Pulmonary artery endothelial cell (primary cell): Measurements from ENCODE around the gene XG. TPM values are rescaled to one million over a fixed set of nuclear protein-coding genes. Genes with fewer than 3 reads are reported as not detected.
A peak's percentile ranks its signal among the peaks of the same experiment; 100 is the strongest.
"Not testable (repeated sequence)": the region's sequence is repeated elsewhere in the genome, so short reads cannot be mapped to it uniquely, and the experiment has no call there.

ENCODE experiments used
- DNase-seq: peaks from one replicate; pipeline ENCODE4 v3.0.0-alpha.2; 2011; ENCODE audit warnings: low read depth, low spot score
- total RNA-seq: library from RNA; depleted of rRNA; stranded (reverse); fragments of >200 nt; gene quantifications from 2 replicates; pipeline ENCODE4 v1.2.3, GENCODE V29; 2014

Gene XG
- total RNA-seq, 1 donor from 2014 or later: 1.5 TPM

DNA sequence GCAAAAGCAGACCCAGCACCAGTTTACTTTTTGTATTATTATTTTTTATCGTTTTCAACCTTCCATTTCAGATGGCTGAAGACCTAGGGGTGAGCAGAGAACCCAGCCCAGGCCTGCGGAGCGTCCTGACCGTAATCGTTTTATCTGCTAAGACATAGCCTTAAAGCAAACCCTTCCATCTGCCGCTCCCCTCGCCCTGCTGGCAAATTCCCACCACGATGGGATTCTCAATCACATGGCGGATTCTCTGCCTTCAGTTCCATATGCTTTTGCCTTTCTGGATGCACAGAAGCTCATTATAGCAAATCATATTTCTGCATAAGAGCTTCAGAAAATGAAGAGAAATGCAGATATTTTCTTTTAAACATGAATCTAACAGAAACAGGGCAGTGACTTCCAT, 18.6 kb upstream of the XG start:
- no peak for DNase-seq

DNA sequence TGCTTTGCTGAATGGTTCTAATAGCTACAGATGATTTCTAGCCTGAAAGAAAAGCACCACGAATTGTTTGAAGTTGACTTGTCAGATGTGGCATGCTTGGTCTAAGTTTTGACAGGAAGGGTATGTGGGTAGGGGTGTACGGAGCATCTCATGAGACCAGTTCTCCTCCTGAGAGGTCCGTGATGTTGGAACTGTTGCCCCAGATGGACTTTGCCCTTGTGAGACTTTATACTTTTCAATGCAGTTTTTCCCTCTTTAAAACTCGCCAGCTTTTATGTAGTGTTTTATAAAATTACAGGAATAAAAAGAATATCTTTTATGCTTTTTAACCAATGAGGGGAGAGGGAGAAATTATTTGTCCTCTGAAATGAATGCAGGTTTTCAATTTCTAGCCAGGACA, 16.6 kb upstream of the XG start:
- DNase-seq: no peak

DNA sequence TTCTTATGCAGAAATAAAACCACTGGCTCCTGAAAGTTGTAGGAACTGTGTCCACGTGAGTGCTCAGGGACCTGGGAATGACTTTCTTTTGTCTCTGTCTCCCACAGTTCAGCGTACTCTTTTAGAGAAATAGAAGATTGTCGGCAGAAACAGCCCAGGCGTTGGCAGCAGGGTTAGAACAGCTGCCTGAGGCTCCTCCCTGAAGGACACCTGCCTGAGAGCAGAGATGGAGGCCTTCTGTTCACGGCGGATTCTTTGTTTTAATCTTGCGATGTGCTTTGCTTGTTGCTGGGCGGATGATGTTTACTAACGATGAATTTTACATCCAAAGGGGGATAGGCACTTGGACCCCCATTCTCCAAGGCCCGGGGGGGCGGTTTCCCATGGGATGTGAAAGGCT, 11.2 kb upstream of the XG start:
- DNase-seq: no peak

DNA sequence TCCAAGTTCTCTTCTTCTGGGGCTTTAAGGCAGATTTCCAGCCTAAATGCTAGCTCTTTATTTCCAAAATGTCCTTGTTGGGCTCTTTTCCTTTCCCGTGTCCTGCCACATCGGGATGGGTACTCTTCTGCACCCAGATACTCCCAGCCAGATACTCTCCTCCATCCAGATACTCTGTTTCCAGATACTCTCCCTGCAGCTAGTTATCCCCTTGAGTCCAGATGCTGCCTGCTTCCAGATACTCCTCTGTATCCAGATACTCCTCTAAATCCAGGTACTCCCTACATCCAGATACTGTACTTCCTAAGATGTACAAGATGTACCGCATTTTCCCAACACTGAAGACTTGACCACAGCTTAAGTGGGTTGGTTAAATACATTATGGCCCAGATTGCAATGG, 10.5 kb upstream of the XG start:
- no peak for DNase-seq

DNA sequence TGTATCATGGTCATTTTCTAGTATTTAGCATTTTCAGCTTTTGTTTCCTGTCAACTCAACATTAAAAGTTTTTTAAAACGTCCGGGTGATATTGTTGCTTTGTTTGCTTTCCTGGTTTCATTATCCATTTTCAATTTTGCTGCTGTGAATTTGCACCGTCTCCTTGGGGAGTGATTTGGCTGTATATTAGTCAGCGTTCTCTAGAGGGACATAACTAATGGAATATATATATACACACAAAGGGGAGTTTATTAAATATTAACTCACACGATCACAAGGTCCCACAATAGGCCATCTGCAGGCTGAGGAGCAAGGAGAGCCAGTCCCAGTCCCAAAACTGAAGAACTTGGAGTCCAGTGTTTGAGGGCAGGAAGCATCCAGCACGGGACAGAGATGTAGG, 5.6 kb upstream of the XG start:
- not testable (repeated sequence) for DNase-seq

- no peak for DNase-seq
These were observed 3.5 kb upstream of the XG start for GRCh38 chrX:2748171-2748814.

DNA sequence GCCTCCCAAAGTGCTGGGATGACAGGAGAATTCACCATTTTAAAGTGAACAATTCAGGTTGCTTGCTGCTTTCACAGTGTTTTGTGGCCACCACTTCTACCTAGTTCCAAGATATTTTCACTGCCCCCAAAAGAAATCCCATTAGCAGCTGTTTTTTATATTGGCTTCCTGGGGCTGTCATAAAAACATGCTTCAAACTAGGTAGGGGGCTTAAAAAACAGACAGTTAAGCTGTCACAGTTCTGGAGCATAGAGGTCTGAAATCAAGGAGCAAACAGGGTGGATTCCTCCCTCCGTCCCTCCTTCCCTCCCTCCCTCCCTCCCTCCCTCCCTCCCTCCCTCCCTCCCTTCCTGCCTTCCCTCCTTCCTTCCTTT, 3.0 kb upstream of the XG start:
- no peak for DNase-seq

DNA sequence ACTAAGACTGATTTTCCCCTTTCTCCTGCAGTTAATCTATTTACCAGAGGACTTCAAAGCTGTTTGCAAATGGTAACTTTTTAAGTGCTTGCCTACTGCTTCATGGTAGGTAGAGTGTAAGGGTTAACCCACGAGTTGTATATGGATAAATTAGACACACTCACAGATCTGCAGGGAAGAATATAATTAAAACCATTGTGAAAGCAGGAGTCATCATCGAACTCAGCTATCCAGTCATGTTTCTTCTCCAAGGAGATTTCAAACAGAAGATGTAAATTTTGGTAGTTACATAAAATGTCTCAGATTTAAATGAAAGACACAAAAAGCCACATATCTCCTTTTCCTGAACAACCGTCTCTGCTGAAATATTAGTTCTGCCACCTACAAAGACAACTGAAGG, 549 bp upstream of the XG start:
- DNase-seq: no peak

DNA sequence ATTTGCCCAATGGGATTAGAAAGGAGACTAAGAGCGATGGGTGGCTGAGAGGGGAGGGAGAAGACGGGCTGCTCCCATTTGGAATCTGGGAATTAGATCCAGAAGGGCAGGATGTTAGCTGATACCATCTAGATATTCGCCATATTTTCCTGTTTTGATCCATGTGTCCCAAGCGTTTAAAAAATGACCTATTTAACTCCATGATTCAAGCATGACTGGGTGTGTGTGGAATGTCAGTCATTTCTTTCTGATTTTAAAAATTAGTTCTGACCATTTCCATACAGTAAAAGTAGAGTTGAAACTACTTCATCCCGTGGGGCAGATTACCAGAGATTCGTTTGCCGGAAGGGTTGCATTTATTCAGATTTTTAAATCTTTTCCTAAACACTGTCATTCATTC, 601 bp downstream of the XG start:
- not testable (repeated sequence) for DNase-seq

- not testable (repeated sequence) for DNase-seq
These were observed 3.4 kb downstream of the XG start for GRCh38 chrX:2755163-2755715.

DNA sequence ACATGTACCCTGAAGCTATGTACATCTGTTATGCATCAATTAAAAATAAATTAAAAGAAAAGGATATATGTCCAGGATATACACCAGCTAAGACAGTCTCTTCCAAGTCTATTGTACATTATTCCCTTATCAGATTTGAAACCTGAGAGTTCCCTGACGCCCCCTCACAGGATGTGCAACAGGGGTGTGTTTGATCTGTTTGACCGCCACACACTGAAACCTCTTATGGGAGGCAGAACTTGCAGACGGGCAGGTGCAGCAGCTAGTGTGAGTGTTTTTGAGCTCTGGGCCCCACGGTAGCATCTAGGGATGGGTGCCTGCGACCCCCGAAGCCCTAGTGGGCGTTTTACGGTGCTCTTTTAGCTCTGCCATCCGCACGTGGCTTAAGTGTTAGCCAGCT, 4.7 kb downstream of the XG start:
- no peak for DNase-seq

- DNase-seq: no peak
These were observed 9.4 kb downstream of the XG start for GRCh38 chrX:2761246-2761645.

DNA sequence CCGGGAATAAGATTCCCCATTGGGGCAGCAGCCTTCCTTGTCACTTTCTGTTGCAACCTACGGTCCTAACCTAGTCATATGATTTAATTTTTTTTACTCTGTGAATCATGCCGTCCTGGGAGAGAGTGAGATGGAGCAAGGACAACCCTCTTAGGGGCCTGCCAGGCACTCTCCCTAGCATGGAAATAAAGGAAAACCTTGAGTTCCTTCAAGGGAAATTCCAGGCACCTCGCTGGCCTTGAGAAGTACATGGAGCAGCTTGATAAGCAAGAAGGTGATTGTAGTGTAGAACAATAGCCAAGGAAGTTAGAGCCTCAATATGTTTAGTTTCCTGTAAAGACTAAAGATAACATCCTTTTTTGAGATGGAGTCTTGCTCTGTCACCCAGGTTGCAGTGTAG, 10.8 kb downstream of the XG start:
- peak; percentile 70 for DNase-seq

- not testable (repeated sequence) for DNase-seq
These were observed 13.1 kb downstream of the XG start for GRCh38 chrX:2764766-2765548.

DNA sequence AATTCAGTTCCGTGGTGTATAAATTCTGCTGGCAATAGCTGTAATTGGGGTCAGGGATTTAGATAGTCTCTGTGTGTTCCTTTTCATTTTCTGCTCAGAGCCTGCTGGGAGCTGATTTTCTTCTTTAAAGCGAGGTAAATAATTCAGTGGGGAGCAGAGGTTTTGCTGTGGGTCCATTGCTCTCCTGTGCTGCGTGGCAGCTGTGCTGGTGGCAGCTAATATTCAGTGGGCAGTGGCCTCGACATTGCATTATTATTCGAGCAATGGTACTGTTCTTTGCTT, 13.7 kb downstream of the XG start:
- no peak for DNase-seq

DNA sequence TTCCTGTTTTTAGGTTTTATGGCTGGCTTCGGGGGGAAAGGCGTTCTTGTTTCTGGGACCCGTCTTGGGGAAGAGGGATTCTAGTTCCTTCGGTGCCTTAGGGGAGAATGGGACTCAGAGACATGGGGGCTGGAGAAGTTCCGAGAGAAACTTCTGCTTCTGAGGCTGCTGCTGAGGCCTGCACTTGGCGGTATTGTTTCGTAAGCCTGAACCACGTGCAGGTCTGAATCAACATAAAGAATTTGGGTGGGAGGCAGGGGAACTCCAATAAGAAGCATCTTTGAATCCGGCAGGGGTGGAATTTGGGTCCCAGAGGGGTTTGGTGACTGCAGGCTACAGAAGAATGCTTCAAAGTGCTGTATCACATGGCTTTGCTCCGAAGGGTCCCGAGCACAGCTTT, 15.1 kb downstream of the XG start:
- DNase-seq: no peak

- DNase-seq: no peak
These were observed 16.0 kb downstream of the XG start for GRCh38 chrX:2767631-2768455.

DNA sequence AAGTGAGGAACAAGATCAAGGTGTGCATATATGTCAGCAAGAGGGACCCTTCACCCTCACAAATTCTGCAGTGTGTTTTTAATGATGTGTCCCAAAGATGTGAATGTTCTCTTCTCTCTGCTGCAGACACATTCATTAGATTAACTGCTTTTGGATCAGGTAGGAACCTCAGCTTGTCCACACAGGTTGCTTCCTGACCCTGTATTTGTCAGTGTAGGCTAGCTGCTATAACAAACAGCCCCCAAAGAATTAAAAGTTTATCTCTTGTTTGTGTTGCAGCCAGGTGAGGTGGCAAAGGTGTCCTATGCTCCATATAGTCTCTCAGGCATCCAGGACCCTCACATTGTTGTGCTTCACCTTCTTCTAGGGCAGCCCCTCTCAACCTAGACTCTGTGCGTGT, 17.8 kb downstream of the XG start:
- DNase-seq: no peak

DNA sequence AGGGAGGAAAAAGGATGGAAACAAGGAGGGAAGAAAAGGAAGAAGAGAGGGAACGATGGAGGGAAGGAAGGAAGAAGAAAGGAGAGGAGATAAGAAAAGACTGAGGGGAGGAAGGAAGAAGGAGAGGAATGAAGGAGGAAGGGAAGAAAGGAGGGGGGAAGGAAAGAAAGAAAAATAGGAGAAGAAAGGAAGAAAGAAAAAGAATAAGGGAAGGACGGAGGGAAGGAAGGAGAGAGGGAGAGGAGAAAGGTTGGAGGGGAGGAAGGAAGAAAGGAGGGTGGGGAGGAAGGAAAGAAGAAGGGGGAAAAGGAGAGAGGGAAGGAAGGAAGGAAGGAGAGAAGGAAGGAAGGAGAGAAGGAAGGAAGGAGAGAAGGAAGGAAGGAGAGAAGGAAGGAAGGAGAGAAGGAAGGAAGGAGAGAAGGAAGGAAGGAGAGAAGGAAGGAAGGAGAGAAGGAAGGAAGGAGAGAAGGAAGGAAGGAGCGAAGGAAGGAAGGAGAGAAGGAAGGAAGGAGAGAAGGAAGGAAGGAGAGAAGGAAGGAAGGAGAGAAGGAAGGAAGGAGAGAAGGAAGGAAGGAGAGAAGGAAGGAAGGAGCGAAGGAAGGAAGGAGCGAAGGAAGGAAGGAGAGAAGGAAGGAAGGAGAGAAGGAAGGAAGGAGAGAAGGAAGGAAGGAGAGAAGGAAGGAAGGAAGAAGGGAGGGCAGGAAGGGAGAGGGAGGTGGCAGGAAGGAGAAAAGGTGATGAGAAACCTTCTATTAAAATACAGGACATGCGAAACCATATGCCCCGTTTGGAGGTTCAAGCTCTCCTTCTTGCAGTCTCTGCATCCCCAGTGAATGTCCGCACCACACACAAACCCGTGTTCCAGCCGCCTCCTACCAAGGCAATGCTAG, 21.6 kb downstream of the XG start:
- DNase-seq: not testable (repeated sequence)

DNA sequence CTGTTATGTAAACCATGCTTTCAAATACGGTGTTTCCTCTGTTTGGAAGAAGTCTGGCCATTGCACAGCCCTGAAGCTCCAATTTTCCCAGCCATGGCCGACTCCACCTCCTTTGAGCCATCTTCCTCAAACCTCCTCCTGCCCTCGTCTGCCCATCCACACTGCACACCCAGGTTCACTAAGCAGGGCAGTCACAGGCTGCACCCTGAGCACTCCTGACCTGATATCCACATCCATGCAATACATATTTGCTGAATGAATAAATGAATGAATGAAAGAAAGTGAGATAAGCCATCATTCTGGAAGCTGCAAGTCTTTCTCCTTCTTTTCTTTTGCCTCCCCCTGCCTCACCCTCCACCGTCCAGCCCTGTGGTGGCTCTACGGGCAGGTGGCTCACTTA, 22.2 kb downstream of the XG start:
- DNase-seq: no peak

GRCh38 chrX:2774776-2775175, 22.9 kb downstream of the XG start:
- no peak for DNase-seq
